Liver (tissue), 9 donors: ENCODE measurements around the gene KCNRG. TPM values are rescaled to one million over a fixed set of nuclear protein-coding genes. Genes with fewer than 3 reads are reported as not detected.
"Not testable (repeated sequence)": the region's sequence is repeated elsewhere in the genome, so short reads cannot be mapped to it uniquely, and the experiment has no call there.

Experiments used
- DNase-seq: peaks from one replicate; pipeline ENCODE4 v3.0.0-alpha.2; 2017; ENCODE audit warnings: low spot score
- H3K27ac ChIP-seq, 2 donors: one replicate each; pipeline ENCODE4 v1.7.0; 2013; ENCODE audit warnings: inconsistent platforms in 2 of 2, low read length in 2 of 2, control low read depth in 1 of 2, low read depth in 1 of 2, mild to moderate bottlenecking in 1 of 2
- H3K27me3 ChIP-seq, 4 donors: one replicate each; pipeline versions ENCODE4 v1.6.1 to v1.7.0; 2013; ENCODE audit warnings: low read length in 3 of 4, inconsistent platforms in 1 of 4, mild to moderate bottlenecking in 1 of 4, moderate library complexity in 1 of 4; ENCODE audit not compliant: control insufficient read depth in 4 of 4, insufficient read depth in 4 of 4
- H3K36me3 ChIP-seq, 4 donors: one replicate each; pipeline versions ENCODE4 v1.6.1 to v1.7.0; 2013; ENCODE audit warnings: low read length in 3 of 4, mild to moderate bottlenecking in 3 of 4, low read depth in 1 of 4, moderate library complexity in 1 of 4; ENCODE audit not compliant: control insufficient read depth in 4 of 4, insufficient read depth in 3 of 4
- H3K4me1 ChIP-seq, 4 donors: one replicate each; pipeline versions ENCODE4 v1.6.1 to v1.7.0; 2013; ENCODE audit warnings: low read length in 3 of 4, mild to moderate bottlenecking in 3 of 4, moderate library complexity in 1 of 4; ENCODE audit not compliant: control insufficient read depth in 4 of 4, insufficient read depth in 4 of 4
- H3K4me3 ChIP-seq, 3 donors: one replicate each; pipeline versions ENCODE4 v1.6.1 to v1.7.0; 2013; ENCODE audit warnings: low read length in 3 of 3, control low read depth in 1 of 3, low read depth in 1 of 3, mild to moderate bottlenecking in 1 of 3
- H3K9ac ChIP-seq, 2 donors: one replicate each; pipeline ENCODE4 v1.7.0; 2013; ENCODE audit warnings: low read length in 2 of 2, mild to moderate bottlenecking in 2 of 2, moderate library complexity in 2 of 2, control low read depth in 1 of 2, low read depth in 1 of 2
- H3K9me3 ChIP-seq, 4 donors: one replicate each; pipeline versions ENCODE4 v1.6.1 to v1.7.0; 2013; ENCODE audit warnings: low read length in 3 of 4; ENCODE audit not compliant: control insufficient read depth in 4 of 4
- ATF3 ChIP-seq: IDR thresholded peaks from 2 replicates; pipeline ENCODE4 v1.6.1; 2016; ENCODE audit warnings: antibody characterized with exemption
- CTCF ChIP-seq: fragments of 150-350 bp; IDR thresholded peaks from 2 replicates; pipeline ENCODE4 v1.5.1; 2017; ENCODE audit warnings: improper control_type of control experiment, low read depth, low read length; ENCODE audit not compliant: missing input control
- EGR1 ChIP-seq, 2 donors: IDR thresholded peaks; 2 replicates each; pipeline ENCODE4 v1.6.1; 2016 to 2018; ENCODE audit warnings: antibody characterized with exemption in 2 of 2, low read depth in 2 of 2
- FOXA1 ChIP-seq: IDR thresholded peaks from 2 replicates; pipeline ENCODE4 v1.6.1; 2016; ENCODE audit warnings: antibody characterized with exemption
- FOXA2 ChIP-seq: IDR thresholded peaks from 2 replicates; pipeline ENCODE4 v1.6.1; 2016; ENCODE audit warnings: antibody characterized with exemption
- GABPA ChIP-seq, 2 donors: IDR thresholded peaks in 1 of 2; conservative IDR thresholded peaks in 1 of 2; 2 replicates each; pipeline ENCODE4 v1.6.1; 2016; ENCODE audit warnings: antibody characterized with exemption in 2 of 2, mild to moderate bottlenecking in 1 of 2, moderate library complexity in 1 of 2
- HNF4A ChIP-seq, 2 donors: conservative IDR thresholded peaks; 2 replicates each; pipeline ENCODE4 v1.6.1; 2016; ENCODE audit warnings: antibody characterized with exemption in 2 of 2, mild to moderate bottlenecking in 2 of 2
- HNF4G ChIP-seq: IDR thresholded peaks from 2 replicates; pipeline ENCODE4 v1.6.1; 2016; ENCODE audit warnings: antibody characterized with exemption
- JUND ChIP-seq, 2 donors: IDR thresholded peaks; 2 replicates each; pipeline ENCODE4 v1.6.1; 2016; ENCODE audit warnings: antibody characterized with exemption in 2 of 2
- NR2F2 ChIP-seq: IDR thresholded peaks from 2 replicates; pipeline ENCODE4 v1.6.1; 2016; ENCODE audit warnings: antibody characterized with exemption
- RAD21 ChIP-seq, 2 donors: IDR thresholded peaks; 2 replicates each; pipeline ENCODE4 v1.6.1; 2016; ENCODE audit warnings: antibody characterized with exemption in 2 of 2, mild to moderate bottlenecking in 2 of 2
- REST ChIP-seq: IDR thresholded peaks from 2 replicates; pipeline ENCODE4 v1.6.1; 2016; ENCODE audit warnings: antibody characterized with exemption, mild to moderate bottlenecking
- RXRA ChIP-seq, 2 donors: IDR thresholded peaks; 2 replicates each; pipeline ENCODE4 v1.6.1; 2017 to 2018; ENCODE audit warnings: antibody characterized with exemption in 2 of 2, mild to moderate bottlenecking in 1 of 2
- SP1 ChIP-seq: IDR thresholded peaks from 2 replicates; pipeline ENCODE4 v1.6.1; 2018; ENCODE audit warnings: antibody characterized with exemption, mild to moderate bottlenecking
- TAF1 ChIP-seq: conservative IDR thresholded peaks from 2 replicates; pipeline ENCODE4 v1.6.1; 2016; ENCODE audit warnings: antibody characterized with exemption, mild to moderate bottlenecking
- YY1 ChIP-seq: IDR thresholded peaks from 2 replicates; pipeline ENCODE4 v1.6.1; 2016; ENCODE audit warnings: antibody characterized with exemption, mild to moderate bottlenecking
- ZBTB33 ChIP-seq: IDR thresholded peaks from 2 replicates; pipeline ENCODE4 v1.6.1; 2016; ENCODE audit warnings: antibody characterized with exemption
- WGBS: extraction: QIAGEN DNeasy Blood & Tissue Kit; methylation state at CpG from one replicate; pipeline ENCODE4 v1.1.7; 2013; 5-methylcytosine and 5-hydroxymethylcytosine counted together
- polyA plus RNA-seq, 2 donors: library from polyadenylated mRNA; stranded (reverse) in 1 of 2; unstranded in 1 of 2; fragments of 200-250 nt in 1 of 2; fragments of >200 nt in 1 of 2; fragmentation: Nextera tagmentation in 1 of 2; extraction: Ambion mirVana in 1 of 2; gene quantifications; one replicate each; pipeline versions ENCODE4 v1.2.1 to v1.2.3, GENCODE V29; 2013 to 2015
- total RNA-seq, 2 donors: library from RNA; depleted of rRNA; stranded (reverse); fragments of >200 nt; gene quantifications; one replicate each; pipeline ENCODE4 v1.2.3, GENCODE V29; 2014
- TF ChIP-seq, protein P1 (sequence below): IDR thresholded peaks from 2 replicates; pipeline ENCODE4 v1.6.1; 2016; ENCODE audit warnings: antibody characterized with exemption
- donor health status: healthy.
- donor health status: healthy.
- donor health status: healthy.
- donor health status: healthy.
- donor health status: healthy.

Gene KCNRG
- total and polyA plus RNA-seq, 4 donors, result 0.18 to 2.1 (median 1.2) TPM

GRCh38 chr13:50060718-50061117 is 45.5 kb downstream of the KCNRG start:
- 100% methylated on average over 1 of the region's 1 CpG for WGBS
- Histone ChIP-seq H3K27me3 (no peaks in the 10 kb centered on the region), H3K4me1 (no peaks in the 10 kb centered on the region), H3K9ac (no peak overlapping the region), H3K4me3 (no peak overlapping the region), H3K9me3 (no peaks in the 10 kb centered on the region), H3K36me3 (peaks cover 0 to 4% (median 2%) of the 10 kb centered on the region in 4 donors), H3K27ac (no peak overlapping the region)
- no peak for TF ChIP-seq ATF3
- no peak for TF ChIP-seq HNF4G
- no peak for TF ChIP-seq REST
- no peak for TF ChIP-seq RAD21 (IDR thresholded peaks at IDR 0.05)
- TF ChIP-seq JUND (IDR thresholded peaks at IDR 0.05), result no peak
- TF ChIP-seq, protein P1, sequence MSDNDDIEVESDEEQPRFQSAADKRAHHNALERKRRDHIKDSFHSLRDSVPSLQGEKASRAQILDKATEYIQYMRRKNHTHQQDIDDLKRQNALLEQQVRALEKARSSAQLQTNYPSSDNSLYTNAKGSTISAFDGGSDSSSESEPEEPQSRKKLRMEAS, result no peak
- no peak for TF ChIP-seq ZBTB33
- no peak for TF ChIP-seq YY1
- TF ChIP-seq EGR1 (IDR thresholded peaks at IDR 0.05; ENCODE audit: low read depth in 2 of 2), result no peak
- TF ChIP-seq NR2F2, result no peak
- no peak for TF ChIP-seq RXRA (IDR thresholded peaks at IDR 0.05)
- TF ChIP-seq CTCF, result no peak
- no peak for TF ChIP-seq TAF1
- TF ChIP-seq FOXA1, result no peak
- no peak for TF ChIP-seq FOXA2
- TF ChIP-seq GABPA (IDR thresholded peaks at IDR 0.05 in 1 of 2, conservative IDR thresholded peaks at IDR 0.05 in 1 of 2), result no peak
- no peak for TF ChIP-seq HNF4A (conservative IDR thresholded peaks at IDR 0.05)
- TF ChIP-seq SP1, result no peak
- DNase-seq, result no peak

DNA sequence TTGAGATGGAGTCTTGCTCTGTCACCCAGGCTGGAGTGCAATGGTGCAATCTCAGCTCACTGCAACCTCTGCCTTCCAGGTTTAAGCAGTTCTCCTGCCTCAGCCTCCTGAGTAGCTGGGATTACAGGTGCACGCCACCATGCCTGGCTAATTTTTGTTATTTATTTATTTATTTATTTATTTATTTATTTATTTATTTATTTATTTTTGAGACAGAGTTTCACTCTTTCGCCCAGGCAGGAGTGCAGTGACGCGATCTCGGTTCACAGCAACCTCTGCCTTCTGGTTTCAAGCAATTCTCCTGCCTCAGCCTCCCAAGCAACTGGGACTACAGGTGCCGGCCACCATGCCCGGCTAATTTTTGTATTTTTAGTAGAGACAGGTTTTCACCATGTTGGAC is 47.1 kb downstream of the KCNRG start:
- WGBS, result 97% methylated on average over 7 of the region's 7 CpGs
- H3K27me3 ChIP-seq, H3K27ac ChIP-seq, H3K36me3 ChIP-seq, H3K9me3 ChIP-seq, DNase-seq, H3K4me1 ChIP-seq, H3K9ac ChIP-seq, H3K4me3 ChIP-seq: not testable (repeated sequence)
